ENCODE measurements around the gene SLC35A5. TPM values are rescaled to one million over a fixed set of nuclear protein-coding genes. Genes with fewer than 3 reads are reported as not detected.

SLC35A5 gene
- total RNA-seq, 1 experiment from 2014 or later: 37.8 TPM

GRCh38 chr3:112631257-112631656 is 69.4 kb downstream of the SLC35A5 start:
- no peak for ATAC-seq
- Histone ChIP-seq H3K36me3 (ENCODE audit: control insufficient read depth, insufficient read depth, low read length) (no peaks in the 10 kb centered on the region), H3K27ac (ENCODE audit: low read length) (no peak overlapping the region), H3K9me3 (ENCODE audit: control insufficient read depth, insufficient read depth, low read depth, low read length) (no peaks in the 10 kb centered on the region), H3K4me3 (ENCODE audit: low read depth in 2 of 2, low read length in 2 of 2) (no peak overlapping the region), H3K4me1 (ENCODE audit: control insufficient read depth, insufficient read depth, low read length) (no peaks in the 10 kb centered on the region), H3K27me3 (ENCODE audit: control insufficient read depth, insufficient read depth, low read length) (peaks cover 5% of the 10 kb centered on the region)
- no peak for TF ChIP-seq CTCF (IDR thresholded peaks at IDR 0.05)
- DNase-seq (ENCODE audit: low read depth, low spot score): no peak
- intact Hi-C loops (cut with micrococcal nuclease; ENCODE audit: unreplicated experiment): no loop called here
- BruUV-seq (replicated peaks): no TSS peak
- ChIA-PET CTCF (no interaction called here), POLR2A (no interaction called here)
- in situ Hi-C loops (cut with HindIII; ENCODE audit: low pct_unique_long_range_greater_than_20kb, low sequenced_read_pairs): loop anchor here (25.0 kb wide), 1 partner anchor 356 kb away; the partner anchor contains the start of genes CD200R1 and GTPBP8

- BruUV-seq (replicated peaks): no TSS peak
- H3K27ac ChIP-seq (ENCODE audit: low read length): no peak overlapping the region
- H3K27me3 ChIP-seq (ENCODE audit: control insufficient read depth, insufficient read depth, low read length): peaks cover 5% of the 10 kb centered on the region
- ChIA-PET POLR2A (no interaction called here), CTCF (no interaction called here)
- in situ Hi-C loops (cut with HindIII; ENCODE audit: low pct_unique_long_range_greater_than_20kb, low sequenced_read_pairs): loop anchor here (25.0 kb wide), 1 partner anchor 355 kb away; the partner anchor contains the start of genes CD200R1 and GTPBP8
- H3K9me3 ChIP-seq (ENCODE audit: control insufficient read depth, insufficient read depth, low read depth, low read length): no peaks in the 10 kb centered on the region
- DNase-seq (ENCODE audit: low read depth, low spot score): no peak
- no peak for TF ChIP-seq TCF7L2 (IDR thresholded peaks at IDR 0.05; ENCODE audit: low read depth, low read length)
- no peak for TF ChIP-seq POLR2AphosphoS5 (IDR thresholded peaks at IDR 0.05; ENCODE audit: low read depth, low read length)
- intact Hi-C loops (cut with micrococcal nuclease; ENCODE audit: unreplicated experiment): no loop called here
- no peaks in the 10 kb centered on the region for H3K36me3 ChIP-seq (ENCODE audit: control insufficient read depth, insufficient read depth, low read length)
- no peak overlapping the region for H3K4me3 ChIP-seq (ENCODE audit: low read depth in 2 of 2, low read length in 2 of 2)
- no peak for ATAC-seq
- no peaks in the 10 kb centered on the region for H3K4me1 ChIP-seq (ENCODE audit: control insufficient read depth, insufficient read depth, low read length)
Measured at GRCh38 chr3:112632596-112632995, 70.8 kb downstream of the SLC35A5 start.

- H3K27me3 ChIP-seq (ENCODE audit: control insufficient read depth, insufficient read depth, low read length): peaks cover 5% of the 10 kb centered on the region
- in situ Hi-C loops (cut with HindIII; ENCODE audit: low pct_unique_long_range_greater_than_20kb, low sequenced_read_pairs): loop anchor here (25.0 kb wide), 1 partner anchor 354 kb away; the partner anchor contains the start of genes CD200R1 and GTPBP8
- POLR2A ChIA-PET: no interaction called here
- no peaks in the 10 kb centered on the region for H3K9me3 ChIP-seq (ENCODE audit: control insufficient read depth, insufficient read depth, low read depth, low read length)
- no peak overlapping the region for H3K27ac ChIP-seq (ENCODE audit: low read length)
- CTCF ChIA-PET: no interaction called here
- TF ChIP-seq POLR2AphosphoS5 (IDR thresholded peaks at IDR 0.05; ENCODE audit: low read depth, low read length): no peak
- TF ChIP-seq TCF7L2 (IDR thresholded peaks at IDR 0.05; ENCODE audit: low read depth, low read length): no peak
- no peak for TF ChIP-seq CTCF (IDR thresholded peaks at IDR 0.05)
- TF ChIP-seq, protein P1, sequence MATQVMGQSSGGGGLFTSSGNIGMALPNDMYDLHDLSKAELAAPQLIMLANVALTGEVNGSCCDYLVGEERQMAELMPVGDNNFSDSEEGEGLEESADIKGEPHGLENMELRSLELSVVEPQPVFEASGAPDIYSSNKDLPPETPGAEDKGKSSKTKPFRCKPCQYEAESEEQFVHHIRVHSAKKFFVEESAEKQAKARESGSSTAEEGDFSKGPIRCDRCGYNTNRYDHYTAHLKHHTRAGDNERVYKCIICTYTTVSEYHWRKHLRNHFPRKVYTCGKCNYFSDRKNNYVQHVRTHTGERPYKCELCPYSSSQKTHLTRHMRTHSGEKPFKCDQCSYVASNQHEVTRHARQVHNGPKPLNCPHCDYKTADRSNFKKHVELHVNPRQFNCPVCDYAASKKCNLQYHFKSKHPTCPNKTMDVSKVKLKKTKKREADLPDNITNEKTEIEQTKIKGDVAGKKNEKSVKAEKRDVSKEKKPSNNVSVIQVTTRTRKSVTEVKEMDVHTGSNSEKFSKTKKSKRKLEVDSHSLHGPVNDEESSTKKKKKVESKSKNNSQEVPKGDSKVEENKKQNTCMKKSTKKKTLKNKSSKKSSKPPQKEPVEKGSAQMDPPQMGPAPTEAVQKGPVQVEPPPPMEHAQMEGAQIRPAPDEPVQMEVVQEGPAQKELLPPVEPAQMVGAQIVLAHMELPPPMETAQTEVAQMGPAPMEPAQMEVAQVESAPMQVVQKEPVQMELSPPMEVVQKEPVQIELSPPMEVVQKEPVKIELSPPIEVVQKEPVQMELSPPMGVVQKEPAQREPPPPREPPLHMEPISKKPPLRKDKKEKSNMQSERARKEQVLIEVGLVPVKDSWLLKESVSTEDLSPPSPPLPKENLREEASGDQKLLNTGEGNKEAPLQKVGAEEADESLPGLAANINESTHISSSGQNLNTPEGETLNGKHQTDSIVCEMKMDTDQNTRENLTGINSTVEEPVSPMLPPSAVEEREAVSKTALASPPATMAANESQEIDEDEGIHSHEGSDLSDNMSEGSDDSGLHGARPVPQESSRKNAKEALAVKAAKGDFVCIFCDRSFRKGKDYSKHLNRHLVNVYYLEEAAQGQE (IDR thresholded peaks at IDR 0.05; ENCODE audit: insufficient read depth in 1 of 2, low read depth in 2 of 2, low read length in 1 of 2): no peak
- no TSS peak for BruUV-seq (replicated peaks)
- no peaks in the 10 kb centered on the region for H3K4me1 ChIP-seq (ENCODE audit: control insufficient read depth, insufficient read depth, low read length)
- DNase-seq (ENCODE audit: low read depth, low spot score): no peak
- intact Hi-C loops (cut with micrococcal nuclease; ENCODE audit: unreplicated experiment): no loop called here
- no peak overlapping the region for H3K4me3 ChIP-seq (ENCODE audit: low read depth in 2 of 2, low read length in 2 of 2)
- no peaks in the 10 kb centered on the region for H3K36me3 ChIP-seq (ENCODE audit: control insufficient read depth, insufficient read depth, low read length)
- ATAC-seq: no peak
Measured at GRCh38 chr3:112633191-112633590, 71.3 kb downstream of the SLC35A5 start.
